Suprapubic skin (tissue), 4 donors: ENCODE measurements around the gene KAT2B. TPM values are rescaled to one million over a fixed set of nuclear protein-coding genes. Genes with fewer than 3 reads are reported as not detected.

Source experiments
- DNase-seq, 2 donors: peaks; one replicate each; pipeline ENCODE4 v3.0.0-alpha.2; 2019; ENCODE audit warnings: low spot score in 2 of 2
- H3K27ac ChIP-seq: fragments of 200-600 bp; sonication (generic); one replicate; pipeline ENCODE4 v1.5.1; 2019
- H3K27me3 ChIP-seq: fragments of 200-600 bp; sonication (generic); one replicate; pipeline ENCODE4 v1.5.1; 2019
- H3K36me3 ChIP-seq: fragments of 200-600 bp; sonication (generic); one replicate; pipeline ENCODE4 v1.5.1; 2019
- H3K4me1 ChIP-seq: fragments of 200-600 bp; sonication (generic); one replicate; pipeline ENCODE4 v1.5.1; 2019
- H3K4me3 ChIP-seq: fragments of 200-600 bp; sonication (generic); one replicate; pipeline ENCODE4 v1.5.1; 2019; ENCODE audit warnings: mild to moderate bottlenecking
- H3K9me3 ChIP-seq: fragments of 200-600 bp; sonication (generic); one replicate; pipeline ENCODE4 v1.5.1; 2019
- EP300 ChIP-seq: sonication (generic); formaldehyde crosslinking; IDR thresholded peaks from one replicate; pipeline ENCODE4 v1.6.1; 2017; ENCODE audit warnings: antibody characterized with exemption
- POLR2A ChIP-seq, 2 donors: fragments of 450-650 bp; IDR thresholded peaks; one replicate each; pipeline ENCODE4 v1.6.1; 2017; ENCODE audit warnings: antibody characterized with exemption in 2 of 2, mild to moderate bottlenecking in 2 of 2, moderate library complexity in 2 of 2
- POLR2AphosphoS5 ChIP-seq, 3 donors: sonication (generic); formaldehyde crosslinking; IDR thresholded peaks; one replicate each; pipeline ENCODE4 v1.6.1; 2017; ENCODE audit warnings: antibody characterized with exemption in 3 of 3
- WGBS: methylation state at CpG from one replicate; pipeline ENCODE4 v1.1.5; 2018; 5-methylcytosine and 5-hydroxymethylcytosine counted together
- total RNA-seq, 4 donors: library from RNA; depleted of rRNA; stranded (reverse); fragments of >200 nt; gene quantifications; one replicate each; pipeline ENCODE4 v1.1.0, GENCODE V29; 2016
- TF ChIP-seq, protein P1 (sequence below), 2 donors: fragments of 200-600 bp in 1 of 2; fragments of 450-650 bp in 1 of 2; sonication (generic) in 1 of 2; IDR thresholded peaks; one replicate each; pipeline ENCODE4 v1.5.1; 2016 to 2019; ENCODE audit warnings: antibody characterized with exemption in 2 of 2, mild to moderate bottlenecking in 1 of 2, moderate library complexity in 1 of 2

The KAT2B gene
- total RNA-seq, 4 donors from 2014 or later = 35.7 to 63.7 (median 40.2) TPM

DNA sequence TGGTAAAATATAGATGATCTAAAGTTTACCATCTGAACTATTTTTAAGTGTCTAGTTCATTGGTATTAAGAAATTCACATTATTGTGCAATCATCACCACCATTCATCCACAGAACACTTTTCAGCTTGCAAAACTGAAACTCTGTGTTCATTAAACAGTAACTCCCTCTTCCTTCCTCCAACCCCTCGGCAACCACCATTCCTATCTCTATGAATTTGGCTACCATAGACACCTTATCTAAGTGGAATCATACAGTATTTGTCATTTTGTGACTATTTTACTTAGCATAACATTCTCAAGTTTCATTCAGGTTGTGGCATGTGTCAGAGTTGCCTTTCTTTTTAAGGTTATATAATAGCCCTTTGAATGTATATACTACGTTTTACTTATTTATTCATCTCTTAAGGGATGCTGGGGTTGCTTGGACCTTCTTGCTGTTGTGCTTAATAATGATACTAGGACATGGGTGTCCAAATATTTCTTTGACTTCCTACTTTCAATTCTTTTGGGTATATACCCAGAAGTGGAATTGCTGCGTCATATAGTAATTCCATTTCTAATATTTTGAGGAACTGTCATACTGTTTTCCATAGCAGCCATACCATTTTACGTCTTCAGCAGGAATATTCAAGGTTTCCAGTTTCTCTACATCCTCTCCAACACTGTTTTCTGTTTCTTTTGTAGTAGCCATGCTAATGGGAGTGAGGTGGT, 20.9 kb downstream of the KAT2B start:
- TF ChIP-seq POLR2A (IDR thresholded peaks at IDR 0.05) = no peak
- no peak for DNase-seq
- Histone ChIP-seq H3K36me3 (no peaks in the 10 kb centered on the region), H3K4me3 (peak overlapping the region; percentile 7), H3K9me3 (no peaks in the 10 kb centered on the region), H3K27me3 (no peaks in the 10 kb centered on the region), H3K27ac (peak overlapping the region; percentile 4), H3K4me1 (peaks cover 67% of the 10 kb centered on the region)
- 55% methylated on average over 4 of the region's 4 CpGs for WGBS

DNA sequence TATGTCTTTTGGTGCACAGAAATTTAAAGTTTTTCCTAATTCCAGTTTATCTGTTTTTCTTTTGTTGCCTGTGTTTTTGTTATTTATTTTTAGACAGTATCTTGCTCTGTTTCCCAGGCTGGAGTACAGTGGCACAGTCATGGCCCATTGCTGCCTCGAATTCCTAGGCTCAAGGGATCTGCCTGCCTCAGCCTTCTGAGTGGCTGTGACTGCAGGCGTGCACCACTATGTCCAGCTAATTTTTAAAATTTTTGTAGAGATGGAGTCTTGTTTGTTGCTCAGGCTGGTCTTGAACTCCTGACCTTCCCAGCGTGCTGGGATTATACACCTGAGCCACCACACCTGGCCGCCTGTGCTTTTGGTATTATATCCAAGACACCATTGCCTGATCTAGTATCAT, 22.8 kb downstream of the KAT2B start:
- TF ChIP-seq EP300 = no peak
- Histone ChIP-seq H3K4me3 (no peak overlapping the region), H3K4me1 (peaks cover 67% of the 10 kb centered on the region), H3K9me3 (no peaks in the 10 kb centered on the region), H3K36me3 (no peaks in the 10 kb centered on the region), H3K27me3 (no peaks in the 10 kb centered on the region), H3K27ac (no peak overlapping the region)
- WGBS = 68% methylated on average over 4 of the region's 4 CpGs
- DNase-seq = no peak

DNA sequence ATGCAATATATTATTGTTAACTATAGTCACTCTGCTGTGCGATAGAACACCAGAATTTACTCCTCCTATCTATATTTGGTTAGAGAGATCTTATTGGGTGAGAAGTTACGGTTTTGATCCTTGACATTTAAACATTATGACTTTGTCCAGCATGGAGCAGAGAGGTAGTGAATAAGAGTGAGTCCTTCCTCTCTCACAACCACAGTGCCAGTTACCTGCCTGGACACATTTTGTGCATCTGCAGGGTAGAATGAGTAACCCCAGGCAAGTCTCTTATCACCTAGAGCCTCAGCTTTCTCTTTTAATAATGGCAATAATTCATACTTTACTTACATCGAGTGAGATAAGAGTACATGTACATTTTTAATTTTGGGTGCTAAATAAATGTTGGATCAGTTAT, 24.1 kb downstream of the KAT2B start:
- no peak overlapping the region for H3K4me3 ChIP-seq
- H3K4me1 ChIP-seq = peaks cover 67% of the 10 kb centered on the region
- H3K27me3 ChIP-seq = no peaks in the 10 kb centered on the region
- no peaks in the 10 kb centered on the region for H3K9me3 ChIP-seq
- no peaks in the 10 kb centered on the region for H3K36me3 ChIP-seq
- peak overlapping the region; percentile 48 for H3K27ac ChIP-seq
- DNase-seq = no peak
- WGBS = 58% methylated on average over 3 of the region's 3 CpGs
- TF ChIP-seq, protein P1, sequence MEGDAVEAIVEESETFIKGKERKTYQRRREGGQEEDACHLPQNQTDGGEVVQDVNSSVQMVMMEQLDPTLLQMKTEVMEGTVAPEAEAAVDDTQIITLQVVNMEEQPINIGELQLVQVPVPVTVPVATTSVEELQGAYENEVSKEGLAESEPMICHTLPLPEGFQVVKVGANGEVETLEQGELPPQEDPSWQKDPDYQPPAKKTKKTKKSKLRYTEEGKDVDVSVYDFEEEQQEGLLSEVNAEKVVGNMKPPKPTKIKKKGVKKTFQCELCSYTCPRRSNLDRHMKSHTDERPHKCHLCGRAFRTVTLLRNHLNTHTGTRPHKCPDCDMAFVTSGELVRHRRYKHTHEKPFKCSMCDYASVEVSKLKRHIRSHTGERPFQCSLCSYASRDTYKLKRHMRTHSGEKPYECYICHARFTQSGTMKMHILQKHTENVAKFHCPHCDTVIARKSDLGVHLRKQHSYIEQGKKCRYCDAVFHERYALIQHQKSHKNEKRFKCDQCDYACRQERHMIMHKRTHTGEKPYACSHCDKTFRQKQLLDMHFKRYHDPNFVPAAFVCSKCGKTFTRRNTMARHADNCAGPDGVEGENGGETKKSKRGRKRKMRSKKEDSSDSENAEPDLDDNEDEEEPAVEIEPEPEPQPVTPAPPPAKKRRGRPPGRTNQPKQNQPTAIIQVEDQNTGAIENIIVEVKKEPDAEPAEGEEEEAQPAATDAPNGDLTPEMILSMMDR (IDR thresholded peaks at IDR 0.05) = no peak
- no peak for TF ChIP-seq POLR2A (IDR thresholded peaks at IDR 0.05)
- no peak for TF ChIP-seq EP300
- TF ChIP-seq POLR2AphosphoS5 (IDR thresholded peaks at IDR 0.05) = no peak

DNA sequence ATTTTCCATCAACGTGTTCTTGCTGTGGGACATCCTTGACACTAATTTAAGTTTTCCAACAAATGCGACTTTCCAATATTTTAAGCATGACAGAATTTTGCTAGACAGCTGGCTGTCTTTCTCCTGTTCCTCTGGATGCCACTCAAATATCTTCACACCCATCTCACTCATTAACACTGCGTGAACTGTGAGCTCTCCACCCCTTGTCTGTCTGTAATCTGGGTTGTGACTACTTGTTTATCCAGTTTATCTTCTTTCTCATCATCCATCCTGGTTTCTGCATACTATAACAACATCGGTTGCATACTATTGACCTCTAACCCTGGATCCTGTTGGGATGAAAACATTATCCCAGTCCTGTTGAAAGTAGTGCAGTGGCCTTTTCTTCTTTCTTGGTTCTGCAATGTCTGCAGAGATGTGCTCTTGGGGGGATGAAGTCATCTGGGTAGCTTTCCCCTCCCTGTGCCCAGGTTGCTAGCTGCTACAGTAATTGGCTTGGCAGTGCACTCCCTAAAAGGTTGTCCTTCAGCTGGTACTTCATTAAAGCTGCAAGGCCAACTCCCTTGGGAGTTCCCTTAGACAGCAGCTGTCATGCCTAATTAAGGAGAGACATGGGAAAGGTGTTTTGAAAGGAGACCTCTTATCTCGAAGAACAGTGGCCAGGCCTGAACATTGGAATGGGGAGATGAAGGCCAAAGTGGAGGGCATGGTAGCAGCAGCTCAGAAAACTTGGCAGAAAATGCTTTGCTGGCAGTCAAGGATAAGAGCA, 24.7 kb downstream of the KAT2B start:
- Histone ChIP-seq H3K4me3 (no peak overlapping the region), H3K9me3 (no peaks in the 10 kb centered on the region), H3K4me1 (peaks cover 67% of the 10 kb centered on the region), H3K36me3 (no peaks in the 10 kb centered on the region), H3K27ac (peak overlapping the region; percentile 48), H3K27me3 (no peaks in the 10 kb centered on the region)
- DNase-seq = no peak
- 38% methylated on average over 5 of the region's 5 CpGs for WGBS
- TF ChIP-seq POLR2AphosphoS5 (IDR thresholded peaks at IDR 0.05) (no peak), EP300 (no peak), POLR2A (IDR thresholded peaks at IDR 0.05) (no peak)
- TF ChIP-seq, protein P1 (IDR thresholded peaks at IDR 0.05) = no peak

DNA sequence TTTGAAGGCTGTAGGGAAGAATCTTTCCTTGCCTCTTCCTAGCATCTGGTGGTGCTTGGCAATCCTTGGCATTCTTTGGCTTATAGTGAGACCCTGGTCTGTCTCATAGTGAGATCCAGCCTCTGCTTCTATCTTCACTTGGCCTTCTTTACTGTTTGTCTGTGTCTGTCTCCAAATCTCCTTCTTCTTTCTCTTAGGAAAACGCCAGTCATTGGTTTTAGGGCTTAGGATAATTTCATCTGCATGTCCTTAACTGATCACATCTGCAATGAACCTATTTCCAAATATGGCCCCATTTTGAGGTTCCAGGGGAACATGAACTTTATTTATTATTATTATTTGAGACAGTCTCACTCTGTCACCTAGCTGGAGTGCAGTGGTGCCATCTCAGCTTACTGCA, 25.8 kb downstream of the KAT2B start:
- peak overlapping the region; percentile 17 for H3K27ac ChIP-seq
- H3K4me3 ChIP-seq = no peak overlapping the region
- H3K9me3 ChIP-seq = no peaks in the 10 kb centered on the region
- H3K36me3 ChIP-seq = no peaks in the 10 kb centered on the region
- peaks cover 59% of the 10 kb centered on the region for H3K4me1 ChIP-seq
- no peaks in the 10 kb centered on the region for H3K27me3 ChIP-seq
- DNase-seq = no peak
- TF ChIP-seq EP300 = no peak
- TF ChIP-seq, protein P1 (IDR thresholded peaks at IDR 0.05) = no peak
- TF ChIP-seq POLR2A (IDR thresholded peaks at IDR 0.05) = no peak
- TF ChIP-seq POLR2AphosphoS5 (IDR thresholded peaks at IDR 0.05) = no peak
- 64% methylated on average over 1 of the region's 1 CpG for WGBS

DNA sequence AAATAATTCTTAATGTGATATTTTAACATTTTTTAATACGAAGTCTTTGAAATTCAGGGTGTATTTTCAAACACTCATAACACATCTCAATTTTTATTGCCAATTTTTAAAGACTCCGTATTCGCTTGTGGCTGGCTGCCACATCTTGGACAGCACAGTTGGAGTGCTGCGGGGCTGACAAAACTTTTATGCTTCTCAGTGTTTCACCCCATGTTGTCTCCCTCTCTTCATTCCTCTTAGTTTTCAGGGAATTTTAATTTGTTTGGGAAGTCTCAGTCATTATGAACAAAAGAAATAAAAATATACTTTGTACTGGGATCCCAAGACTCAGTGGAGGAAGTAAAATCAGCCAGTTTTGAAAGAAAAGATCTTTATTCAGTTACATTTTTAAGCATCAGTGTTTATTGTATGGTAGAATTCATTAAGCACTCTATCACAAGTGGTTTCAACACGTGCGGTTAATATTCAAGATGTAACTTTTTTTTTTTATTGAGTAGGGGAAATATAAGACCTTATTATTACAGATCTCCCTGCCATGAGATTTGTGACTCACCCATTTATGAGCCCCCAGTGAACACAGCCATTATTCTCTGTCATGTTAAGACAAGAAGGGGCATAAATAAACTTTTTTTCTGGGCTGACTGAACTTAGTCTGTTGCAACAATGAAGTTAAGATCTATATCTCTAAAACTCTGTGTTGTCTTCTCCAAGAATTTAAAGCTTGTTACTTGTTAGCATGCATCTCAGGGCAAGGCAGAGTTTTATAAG, 26.8 kb downstream of the KAT2B start:
- Histone ChIP-seq H3K27me3 (no peaks in the 10 kb centered on the region), H3K27ac (peak overlapping the region; percentile 65), H3K4me1 (peaks cover 55% of the 10 kb centered on the region), H3K9me3 (no peaks in the 10 kb centered on the region), H3K4me3 (no peak overlapping the region), H3K36me3 (no peaks in the 10 kb centered on the region)
- WGBS = 24% methylated on average over 6 of the region's 6 CpGs
- TF ChIP-seq POLR2A (IDR thresholded peaks at IDR 0.05) (no peak), EP300 (no peak), POLR2AphosphoS5 (IDR thresholded peaks at IDR 0.05) (no peak)
- TF ChIP-seq, protein P1 (IDR thresholded peaks at IDR 0.05) = no peak
- no peak for DNase-seq
